Chondrocyte (in vitro differentiated cells): ENCODE results near the gene PAX5. TPM values are rescaled to one million over a fixed set of nuclear protein-coding genes. Genes with fewer than 3 reads are reported as not detected.

ENCODE experiments used
- DNase-seq: peaks from one replicate; pipeline ENCODE4 v3.0.0; 2021; ENCODE audit warnings: mixed read lengths, low spot score
- H3K27ac Mint-ChIP-seq: one replicate; pipeline ENCODE4 v1.8.0; 2021; ENCODE audit warnings: mild to moderate bottlenecking, moderate library complexity, mixed read lengths; ENCODE audit not compliant: unreplicated experiment
- H3K27me3 Mint-ChIP-seq: 2 replicates; pipeline ENCODE4 v1.8.0; 2021; ENCODE audit warnings: low read depth, mixed read lengths
- H3K36me3 Mint-ChIP-seq: 2 replicates; pipeline ENCODE4 v1.8.0; 2021; ENCODE audit warnings: low read depth, mixed read lengths
- H3K4me1 Mint-ChIP-seq: 2 replicates; pipeline ENCODE4 v1.8.0; 2021; ENCODE audit warnings: low read depth, mild to moderate bottlenecking, mixed read lengths
- H3K4me3 Mint-ChIP-seq: one replicate; pipeline ENCODE4 v1.8.0; 2021; ENCODE audit warnings: mild to moderate bottlenecking, moderate library complexity, mixed read lengths; ENCODE audit not compliant: unreplicated experiment
- H3K9me3 Mint-ChIP-seq: 2 replicates; pipeline ENCODE4 v1.8.0; 2021; ENCODE audit warnings: low read depth, mixed read lengths
- total RNA-seq: library from RNA; stranded (reverse); gene quantifications from 3 replicates; pipeline ENCODE4 v1.2.1, GENCODE V29; 2021
- TF ChIP-seq, protein P1 (sequence below): fragments of 200-600 bp; sonication (generic); IDR thresholded peaks from 2 replicates; pipeline ENCODE4 v1.5.0; 2021; ENCODE audit warnings: antibody characterized with exemption, mild to moderate bottlenecking, moderate library complexity

The PAX5 gene
- total RNA-seq, 1 donor from 2014 or later: not detected

DNA sequence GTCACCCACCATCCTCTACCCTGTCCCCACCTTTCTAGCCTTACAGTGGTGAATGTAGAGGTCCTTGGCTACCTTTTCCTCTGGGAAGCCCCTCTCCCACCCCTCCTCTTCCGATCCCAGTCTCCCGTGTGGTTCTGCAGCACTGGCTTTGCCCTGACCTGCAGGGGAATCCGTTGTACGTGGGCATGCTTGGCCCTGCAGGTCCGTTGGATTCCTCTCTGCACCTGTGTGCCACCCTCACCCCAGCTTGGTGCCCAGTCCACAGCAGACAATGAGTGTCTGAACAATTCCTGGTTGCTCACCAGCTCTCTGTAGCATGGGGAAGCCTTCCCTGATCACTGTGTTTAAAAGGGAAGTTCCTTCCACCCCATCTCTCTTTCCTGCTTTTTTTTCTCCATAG, 185.1 kb downstream of the PAX5 start:
- Mint-ChIP-seq H3K9me3 (no peaks in the 10 kb centered on the region), H3K36me3 (no peaks in the 10 kb centered on the region), H3K27me3 (peaks cover 52% of the 10 kb centered on the region), H3K27ac (no peak overlapping the region), H3K4me3 (no peak overlapping the region), H3K4me1 (no peaks in the 10 kb centered on the region)
- DNase-seq: peak; percentile 65
- TF ChIP-seq, protein P1, sequence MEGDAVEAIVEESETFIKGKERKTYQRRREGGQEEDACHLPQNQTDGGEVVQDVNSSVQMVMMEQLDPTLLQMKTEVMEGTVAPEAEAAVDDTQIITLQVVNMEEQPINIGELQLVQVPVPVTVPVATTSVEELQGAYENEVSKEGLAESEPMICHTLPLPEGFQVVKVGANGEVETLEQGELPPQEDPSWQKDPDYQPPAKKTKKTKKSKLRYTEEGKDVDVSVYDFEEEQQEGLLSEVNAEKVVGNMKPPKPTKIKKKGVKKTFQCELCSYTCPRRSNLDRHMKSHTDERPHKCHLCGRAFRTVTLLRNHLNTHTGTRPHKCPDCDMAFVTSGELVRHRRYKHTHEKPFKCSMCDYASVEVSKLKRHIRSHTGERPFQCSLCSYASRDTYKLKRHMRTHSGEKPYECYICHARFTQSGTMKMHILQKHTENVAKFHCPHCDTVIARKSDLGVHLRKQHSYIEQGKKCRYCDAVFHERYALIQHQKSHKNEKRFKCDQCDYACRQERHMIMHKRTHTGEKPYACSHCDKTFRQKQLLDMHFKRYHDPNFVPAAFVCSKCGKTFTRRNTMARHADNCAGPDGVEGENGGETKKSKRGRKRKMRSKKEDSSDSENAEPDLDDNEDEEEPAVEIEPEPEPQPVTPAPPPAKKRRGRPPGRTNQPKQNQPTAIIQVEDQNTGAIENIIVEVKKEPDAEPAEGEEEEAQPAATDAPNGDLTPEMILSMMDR: no peak

DNA sequence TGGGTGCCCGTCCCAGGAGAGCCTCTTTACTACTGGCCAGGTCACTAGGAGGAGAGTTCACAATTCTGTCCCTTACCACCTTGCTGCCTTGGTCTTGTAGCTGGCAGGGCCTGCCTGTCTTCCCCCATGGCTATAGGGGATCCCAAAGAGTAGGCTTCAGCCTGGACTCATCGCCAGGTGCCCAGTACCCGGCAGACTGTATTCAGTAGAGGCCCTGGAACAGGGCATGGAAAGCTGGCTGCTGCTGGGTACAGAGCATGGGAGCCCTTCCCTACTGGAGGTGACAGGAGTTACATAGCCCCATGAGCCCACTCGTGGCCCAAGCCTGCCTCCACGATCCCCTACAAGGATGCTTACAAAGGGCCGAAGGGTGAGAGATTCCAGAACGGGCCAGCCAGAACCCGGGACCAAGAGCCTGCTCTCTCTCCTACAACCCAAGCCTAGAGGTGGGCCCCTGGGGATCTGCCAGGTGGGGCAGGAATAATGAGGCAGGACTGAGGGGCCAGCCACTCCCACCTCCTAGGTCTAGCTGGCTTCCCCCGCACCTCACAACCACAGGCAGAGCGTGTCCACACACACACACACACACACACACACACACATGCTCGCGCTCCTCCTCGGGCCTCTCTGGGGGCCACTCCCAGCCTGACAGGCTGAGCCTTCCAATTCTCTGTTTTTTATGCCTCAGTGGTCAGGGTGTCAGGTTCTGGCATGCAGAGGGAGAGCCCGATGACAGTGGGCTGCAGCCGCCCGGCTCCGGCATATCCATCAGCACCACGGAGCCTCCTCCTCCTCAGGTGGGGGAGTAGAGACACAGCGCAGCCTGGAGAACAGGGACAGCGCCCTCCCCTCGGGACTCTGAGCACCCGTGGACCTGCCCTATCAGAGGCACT, 186.0 kb downstream of the PAX5 start:
- peak; percentile 69 for DNase-seq
- H3K9me3 Mint-ChIP-seq: no peaks in the 10 kb centered on the region
- peaks cover 43% of the 10 kb centered on the region for H3K27me3 Mint-ChIP-seq
- TF ChIP-seq, protein P1: no peak
- H3K4me3 Mint-ChIP-seq: no peak overlapping the region
- no peaks in the 10 kb centered on the region for H3K4me1 Mint-ChIP-seq
- no peaks in the 10 kb centered on the region for H3K36me3 Mint-ChIP-seq
- no peak overlapping the region for H3K27ac Mint-ChIP-seq

DNA sequence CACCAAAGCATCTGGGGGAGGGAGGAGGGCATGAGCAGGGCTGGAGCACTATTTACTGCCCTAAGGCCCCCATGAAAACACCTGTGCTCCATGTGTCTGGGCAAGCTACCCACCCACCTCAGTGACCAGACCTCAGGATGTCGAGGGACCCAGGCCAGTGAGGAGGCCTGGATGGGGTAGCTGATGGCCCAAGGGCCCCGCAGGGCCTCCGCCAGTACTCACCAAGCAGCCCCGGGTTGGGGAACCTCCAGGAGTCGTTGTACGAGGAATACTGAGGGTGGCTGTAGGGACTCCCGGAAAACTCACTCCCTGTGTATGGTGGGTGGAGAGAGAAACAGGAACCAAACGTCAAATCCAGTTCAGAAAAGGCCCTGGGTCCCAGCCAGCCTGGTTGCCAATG, 187.4 kb downstream of the PAX5 start:
- Mint-ChIP-seq H3K27ac (no peak overlapping the region), H3K4me3 (no peak overlapping the region), H3K4me1 (no peaks in the 10 kb centered on the region), H3K27me3 (peaks cover 31% of the 10 kb centered on the region), H3K9me3 (no peaks in the 10 kb centered on the region), H3K36me3 (no peaks in the 10 kb centered on the region)
- DNase-seq: peak; percentile 86
- TF ChIP-seq, protein P1: no peak

DNA sequence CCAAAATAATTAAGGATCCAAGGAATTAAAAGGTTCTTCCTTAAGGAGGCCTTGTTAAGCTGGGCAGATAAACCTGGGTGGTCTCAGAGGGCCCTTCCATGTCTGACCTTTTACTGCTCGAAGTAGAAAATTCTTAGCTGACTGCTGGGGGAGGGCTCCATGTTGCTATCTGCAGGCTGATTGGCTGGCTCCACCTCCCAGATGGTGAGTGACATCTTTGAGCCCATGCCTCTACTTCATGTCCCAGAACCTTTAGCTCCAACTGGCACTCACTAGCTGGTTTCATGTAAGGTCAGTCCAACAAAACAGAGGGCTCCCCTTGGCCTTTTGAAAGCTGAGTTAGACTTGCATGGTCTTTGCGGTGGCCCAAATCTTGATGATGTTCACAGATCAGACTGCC, 188.2 kb downstream of the PAX5 start:
- H3K4me3 Mint-ChIP-seq: no peak overlapping the region
- no peak overlapping the region for H3K27ac Mint-ChIP-seq
- no peaks in the 10 kb centered on the region for H3K4me1 Mint-ChIP-seq
- no peaks in the 10 kb centered on the region for H3K9me3 Mint-ChIP-seq
- DNase-seq: peak; percentile 39
- no peaks in the 10 kb centered on the region for H3K36me3 Mint-ChIP-seq
- H3K27me3 Mint-ChIP-seq: peaks cover 30% of the 10 kb centered on the region
- TF ChIP-seq, protein P1: no peak

DNA sequence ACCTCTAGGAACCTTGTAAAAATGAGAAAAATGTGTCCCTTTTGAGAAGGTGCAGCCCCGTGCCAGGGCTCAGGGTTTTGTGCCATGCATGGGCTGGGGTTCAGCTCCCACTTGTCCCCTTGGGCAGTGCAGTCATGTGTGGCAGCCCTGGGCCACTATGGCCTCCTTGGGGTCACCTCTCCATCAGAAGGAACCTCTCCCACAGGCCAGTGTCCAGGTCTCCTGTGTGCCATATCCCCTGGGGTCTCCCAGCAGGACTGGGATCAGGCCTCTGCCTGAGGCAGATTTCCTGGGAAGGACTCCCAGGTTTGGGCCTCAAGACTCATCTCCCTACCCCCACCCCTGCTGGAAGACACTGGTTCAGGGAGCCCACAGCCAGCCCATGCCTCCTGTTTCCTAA, 189.1 kb downstream of the PAX5 start:
- TF ChIP-seq, protein P1: no peak
- peak; percentile 57 for DNase-seq
- Mint-ChIP-seq H3K36me3 (no peaks in the 10 kb centered on the region), H3K4me3 (no peak overlapping the region), H3K27ac (no peak overlapping the region), H3K27me3 (peaks cover 29% of the 10 kb centered on the region), H3K9me3 (no peaks in the 10 kb centered on the region), H3K4me1 (no peaks in the 10 kb centered on the region)
